ENCODE data around the gene RB1.

Gene RB1

GRCh38 chr13:48505012-48505411, 201.5 kb downstream of the RB1 start:
- Histone ChIP-seq H3K9ac (ENCODE audit: insufficient read length) (no peak overlapping the region), H3K9me3 (ENCODE audit: low read depth, low read length) (no peaks in the 10 kb centered on the region), H3K27ac (no peak overlapping the region), H3K4me3 (no peak overlapping the region), H3K36me3 (ENCODE audit: insufficient read depth, low read length) (no peaks in the 10 kb centered on the region)
- no peak for DNase-seq (ENCODE audit: low read depth, low spot score)
- TF ChIP-seq EZH2 (IDR thresholded peaks at IDR 0.05) (no peak), FOXP2 (optimal IDR thresholded peaks at IDR 0.05; ENCODE audit: control extremely low read depth, extremely low read length, insufficient read depth) (no peak), POLR2AphosphoS5 (IDR thresholded peaks at IDR 0.05; ENCODE audit: borderline replicate concordance, low read depth, low read length) (no peak)

GRCh38 chr13:48505597-48506091, 202.1 kb downstream of the RB1 start:
- Histone ChIP-seq H3K4me3 (no peak overlapping the region), H3K9me3 (ENCODE audit: low read depth, low read length) (no peaks in the 10 kb centered on the region), H3K36me3 (ENCODE audit: insufficient read depth, low read length) (no peaks in the 10 kb centered on the region), H3K27ac (no peak overlapping the region), H3K9ac (ENCODE audit: insufficient read length) (no peak overlapping the region)
- TF ChIP-seq EZH2 (IDR thresholded peaks at IDR 0.05) = no peak
- TF ChIP-seq FOXP2 (optimal IDR thresholded peaks at IDR 0.05; ENCODE audit: control extremely low read depth, extremely low read length, insufficient read depth) = no peak
- no peak for TF ChIP-seq POLR2AphosphoS5 (IDR thresholded peaks at IDR 0.05; ENCODE audit: borderline replicate concordance, low read depth, low read length)
- DNase-seq (ENCODE audit: low read depth, low spot score) = no peak

GRCh38 chr13:48506092-48506701, 202.6 kb downstream of the RB1 start:
- H3K27ac ChIP-seq = no peak overlapping the region
- no peak for DNase-seq (ENCODE audit: low read depth, low spot score)
- H3K36me3 ChIP-seq (ENCODE audit: insufficient read depth, low read length) = no peaks in the 10 kb centered on the region
- H3K9me3 ChIP-seq (ENCODE audit: low read depth, low read length) = no peaks in the 10 kb centered on the region
- no peak overlapping the region for H3K9ac ChIP-seq (ENCODE audit: insufficient read length)
- no peak for TF ChIP-seq POLR2AphosphoS5 (IDR thresholded peaks at IDR 0.05; ENCODE audit: borderline replicate concordance, low read depth, low read length)
- TF ChIP-seq FOXP2 (optimal IDR thresholded peaks at IDR 0.05; ENCODE audit: control extremely low read depth, extremely low read length, insufficient read depth) = no peak
- no peak overlapping the region for H3K4me3 ChIP-seq

- no peak overlapping the region for H3K9ac ChIP-seq (ENCODE audit: insufficient read length)
- no peak for TF ChIP-seq EZH2 (IDR thresholded peaks at IDR 0.05)
- no peak for TF ChIP-seq POLR2AphosphoS5 (IDR thresholded peaks at IDR 0.05; ENCODE audit: borderline replicate concordance, low read depth, low read length)
- no peak for TF ChIP-seq FOXP2 (optimal IDR thresholded peaks at IDR 0.05; ENCODE audit: control extremely low read depth, extremely low read length, insufficient read depth)
- no peaks in the 10 kb centered on the region for H3K36me3 ChIP-seq (ENCODE audit: insufficient read depth, low read length)
- H3K27ac ChIP-seq = no peak overlapping the region
- H3K9me3 ChIP-seq (ENCODE audit: low read depth, low read length) = no peaks in the 10 kb centered on the region
- no peak for DNase-seq (ENCODE audit: low read depth, low spot score)
- H3K4me3 ChIP-seq = no peak overlapping the region
Observed at GRCh38 chr13:48507021-48507420, 203.5 kb downstream of the RB1 start.

- H3K36me3 ChIP-seq (ENCODE audit: insufficient read depth, low read length) = no peaks in the 10 kb centered on the region
- H3K9me3 ChIP-seq (ENCODE audit: low read depth, low read length) = no peaks in the 10 kb centered on the region
- no peak overlapping the region for H3K27ac ChIP-seq
- no peak overlapping the region for H3K9ac ChIP-seq (ENCODE audit: insufficient read length)
- H3K4me3 ChIP-seq = no peak overlapping the region
- TF ChIP-seq EZH2 (IDR thresholded peaks at IDR 0.05) (no peak), FOXP2 (optimal IDR thresholded peaks at IDR 0.05; ENCODE audit: control extremely low read depth, extremely low read length, insufficient read depth) (no peak), POLR2AphosphoS5 (IDR thresholded peaks at IDR 0.05; ENCODE audit: borderline replicate concordance, low read depth, low read length) (no peak)
- no peak for DNase-seq (ENCODE audit: low read depth, low spot score)
Observed at GRCh38 chr13:48508011-48508410, 204.5 kb downstream of the RB1 start.

GRCh38 chr13:48510698-48511097, 207.1 kb downstream of the RB1 start:
- no peak for DNase-seq (ENCODE audit: low read depth, low spot score)
- no peak overlapping the region for H3K27ac ChIP-seq
- no peak overlapping the region for H3K9ac ChIP-seq (ENCODE audit: insufficient read length)
- TF ChIP-seq EZH2 (IDR thresholded peaks at IDR 0.05) (no peak), POLR2AphosphoS5 (IDR thresholded peaks at IDR 0.05; ENCODE audit: borderline replicate concordance, low read depth, low read length) (no peak), FOXP2 (optimal IDR thresholded peaks at IDR 0.05; ENCODE audit: control extremely low read depth, extremely low read length, insufficient read depth) (no peak)
- no peaks in the 10 kb centered on the region for H3K36me3 ChIP-seq (ENCODE audit: insufficient read depth, low read length)
- no peaks in the 10 kb centered on the region for H3K9me3 ChIP-seq (ENCODE audit: low read depth, low read length)
- H3K4me3 ChIP-seq = no peak overlapping the region

GRCh38 chr13:48511621-48512230, 208.2 kb downstream of the RB1 start:
- no peak for TF ChIP-seq EZH2 (IDR thresholded peaks at IDR 0.05)
- TF ChIP-seq POLR2AphosphoS5 (IDR thresholded peaks at IDR 0.05; ENCODE audit: borderline replicate concordance, low read depth, low read length) = no peak
- Histone ChIP-seq H3K9ac (ENCODE audit: insufficient read length) (no peak overlapping the region), H3K27ac (no peak overlapping the region), H3K36me3 (ENCODE audit: insufficient read depth, low read length) (no peaks in the 10 kb centered on the region), H3K9me3 (ENCODE audit: low read depth, low read length) (no peaks in the 10 kb centered on the region), H3K4me3 (no peak overlapping the region)
- no peak for DNase-seq (ENCODE audit: low read depth, low spot score)

GRCh38 chr13:48514793-48515192, 211.2 kb downstream of the RB1 start:
- H3K9me3 ChIP-seq (ENCODE audit: low read depth, low read length) = no peaks in the 10 kb centered on the region
- TF ChIP-seq FOXP2 (optimal IDR thresholded peaks at IDR 0.05; ENCODE audit: control extremely low read depth, extremely low read length, insufficient read depth) = no peak
- TF ChIP-seq POLR2AphosphoS5 (IDR thresholded peaks at IDR 0.05; ENCODE audit: borderline replicate concordance, low read depth, low read length) = no peak
- H3K9ac ChIP-seq (ENCODE audit: insufficient read length) = no peak overlapping the region
- H3K36me3 ChIP-seq (ENCODE audit: insufficient read depth, low read length) = no peaks in the 10 kb centered on the region
- H3K27ac ChIP-seq = no peak overlapping the region
- DNase-seq (ENCODE audit: low read depth, low spot score) = no peak
- no peak overlapping the region for H3K4me3 ChIP-seq

- TF ChIP-seq EZH2 (IDR thresholded peaks at IDR 0.05) (no peak), FOXP2 (optimal IDR thresholded peaks at IDR 0.05; ENCODE audit: control extremely low read depth, extremely low read length, insufficient read depth) (no peak), POLR2AphosphoS5 (IDR thresholded peaks at IDR 0.05; ENCODE audit: borderline replicate concordance, low read depth, low read length) (no peak)
- H3K36me3 ChIP-seq (ENCODE audit: insufficient read depth, low read length) = no peaks in the 10 kb centered on the region
- H3K4me3 ChIP-seq = no peak overlapping the region
- no peak overlapping the region for H3K9ac ChIP-seq (ENCODE audit: insufficient read length)
- H3K9me3 ChIP-seq (ENCODE audit: low read depth, low read length) = no peaks in the 10 kb centered on the region
- no peak for DNase-seq (ENCODE audit: low read depth, low spot score)
- no peak overlapping the region for H3K27ac ChIP-seq
Observed at GRCh38 chr13:48515732-48516131, 212.2 kb downstream of the RB1 start.

All from SK-N-MC (cell line).